ENCODE results near the gene TMEM30B.

GRCh38 chr14:61297581-61297980, 16.4 kb upstream of the TMEM30B start:
- TF ChIP-seq EZH2 (IDR thresholded peaks at IDR 0.05; ENCODE audit: low read depth, low read length, severe bottlenecking) (no peak), POLR2A (IDR thresholded peaks at IDR 0.05; ENCODE audit: control extremely low read depth in 1 of 2, low read depth in 2 of 2, low read length in 2 of 2) (no peak), KDM1A (IDR thresholded peaks at IDR 0.05; ENCODE audit: borderline replicate concordance, low read length) (no peak), NRF1 (IDR thresholded peaks at IDR 0.05; ENCODE audit: low read depth, low read length) (no peak), POLR2AphosphoS5 (IDR thresholded peaks at IDR 0.05; ENCODE audit: low read depth, low read length) (peak; percentile 42; the same call in 1 of the 2 replicates), JUND (IDR thresholded peaks at IDR 0.05; ENCODE audit: low read length) (no peak), CEBPB (IDR thresholded peaks at IDR 0.05; ENCODE audit: low read depth, low read length) (no peak)

All from H1 (cell line).